Cardiac muscle cell (in vitro differentiated cells and primary cell): ENCODE measurements around the gene SLC30A9. TPM values are rescaled to one million over a fixed set of nuclear protein-coding genes. Genes with fewer than 3 reads are reported as not detected.

ENCODE experiments used
- DNase-seq, 2 donors: peaks; one replicate each; pipeline versions ENCODE4 v3.0.0 to v3.0.0-alpha.2; 2010 to 2017; ENCODE audit warnings: low read depth in 1 of 2, low spot score in 1 of 2
- H3K27ac ChIP-seq: fragments of 200-600 bp; sonication (generic); 2 replicates; pipeline ENCODE4 v1.5.1; 2016
- H3K27me3 ChIP-seq: fragments of 200-600 bp; sonication (generic); 2 replicates; pipeline ENCODE4 v1.6.0; 2016; ENCODE audit warnings: control low read depth
- H3K36me3 ChIP-seq: fragments of 200-600 bp; sonication (generic); 2 replicates; pipeline ENCODE4 v1.5.1; 2016; ENCODE audit warnings: control low read depth
- H3K4me1 ChIP-seq: fragments of 200-600 bp; sonication (generic); 2 replicates; pipeline ENCODE4 v1.8.1; 2017; ENCODE audit warnings: low read depth, mild to moderate bottlenecking, mixed run types
- H3K4me3 ChIP-seq: fragments of 200-600 bp; sonication (generic); 2 replicates; pipeline ENCODE4 v1.5.1; 2016; ENCODE audit warnings: mild to moderate bottlenecking
- H3K9me3 ChIP-seq: fragments of 200-600 bp; sonication (generic); 2 replicates; pipeline ENCODE4 v1.5.1; 2017; ENCODE audit warnings: low read depth, mild to moderate bottlenecking, control low read depth
- polyA plus RNA-seq: library from polyadenylated mRNA; unstranded; fragments of >200 nt; fragmentation: Nextera tagmentation; extraction: Ambion mirVana; gene quantifications from 2 replicates; pipeline ENCODE4 v1.2.1, GENCODE V29; 2016
- total RNA-seq: library from RNA; depleted of rRNA; stranded (reverse); fragments of >200 nt; gene quantifications from 2 replicates; pipeline ENCODE4 v1.2.3, GENCODE V29; 2016
- TF ChIP-seq, protein P1 (sequence below): IDR thresholded peaks from 2 replicates; pipeline ENCODE4 v1.5.1; 2012; ENCODE audit warnings: low read depth, mild to moderate bottlenecking, low read length

SLC30A9 gene
- total and polyA plus RNA-seq, 2 experiments from 2014 or later: 62.2 to 99.1 TPM

GRCh38 chr4:42050516-42051249, 60.4 kb downstream of the SLC30A9 start:
- TF ChIP-seq, protein P1, sequence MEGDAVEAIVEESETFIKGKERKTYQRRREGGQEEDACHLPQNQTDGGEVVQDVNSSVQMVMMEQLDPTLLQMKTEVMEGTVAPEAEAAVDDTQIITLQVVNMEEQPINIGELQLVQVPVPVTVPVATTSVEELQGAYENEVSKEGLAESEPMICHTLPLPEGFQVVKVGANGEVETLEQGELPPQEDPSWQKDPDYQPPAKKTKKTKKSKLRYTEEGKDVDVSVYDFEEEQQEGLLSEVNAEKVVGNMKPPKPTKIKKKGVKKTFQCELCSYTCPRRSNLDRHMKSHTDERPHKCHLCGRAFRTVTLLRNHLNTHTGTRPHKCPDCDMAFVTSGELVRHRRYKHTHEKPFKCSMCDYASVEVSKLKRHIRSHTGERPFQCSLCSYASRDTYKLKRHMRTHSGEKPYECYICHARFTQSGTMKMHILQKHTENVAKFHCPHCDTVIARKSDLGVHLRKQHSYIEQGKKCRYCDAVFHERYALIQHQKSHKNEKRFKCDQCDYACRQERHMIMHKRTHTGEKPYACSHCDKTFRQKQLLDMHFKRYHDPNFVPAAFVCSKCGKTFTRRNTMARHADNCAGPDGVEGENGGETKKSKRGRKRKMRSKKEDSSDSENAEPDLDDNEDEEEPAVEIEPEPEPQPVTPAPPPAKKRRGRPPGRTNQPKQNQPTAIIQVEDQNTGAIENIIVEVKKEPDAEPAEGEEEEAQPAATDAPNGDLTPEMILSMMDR: no peak
- Histone ChIP-seq H3K9me3 (no peaks in the 10 kb centered on the region), H3K4me3 (no peak overlapping the region), H3K36me3 (peaks cover 17% of the 10 kb centered on the region), H3K4me1 (no peaks in the 10 kb centered on the region), H3K27me3 (no peaks in the 10 kb centered on the region), H3K27ac (no peak overlapping the region)
- peak in 1 of 2 donors; percentile 5 for DNase-seq

- Histone ChIP-seq H3K4me1 (no peaks in the 10 kb centered on the region), H3K27ac (no peak overlapping the region), H3K27me3 (no peaks in the 10 kb centered on the region), H3K9me3 (no peaks in the 10 kb centered on the region), H3K4me3 (no peak overlapping the region), H3K36me3 (peaks cover 38% of the 10 kb centered on the region)
- DNase-seq: no peak
- TF ChIP-seq, protein P1: no peak
Measured at GRCh38 chr4:42066402-42066801, 76.1 kb downstream of the SLC30A9 start.

GRCh38 chr4:42067264-42067663, 76.9 kb downstream of the SLC30A9 start:
- H3K9me3 ChIP-seq: no peaks in the 10 kb centered on the region
- peaks cover 36% of the 10 kb centered on the region for H3K36me3 ChIP-seq
- H3K27me3 ChIP-seq: no peaks in the 10 kb centered on the region
- H3K4me1 ChIP-seq: no peaks in the 10 kb centered on the region
- TF ChIP-seq, protein P1: no peak
- no peak overlapping the region for H3K27ac ChIP-seq
- no peak for DNase-seq
- no peak overlapping the region for H3K4me3 ChIP-seq

- Histone ChIP-seq H3K36me3 (peaks cover 28% of the 10 kb centered on the region), H3K27me3 (no peaks in the 10 kb centered on the region), H3K4me1 (no peaks in the 10 kb centered on the region), H3K27ac (no peak overlapping the region), H3K4me3 (no peak overlapping the region), H3K9me3 (no peaks in the 10 kb centered on the region)
- DNase-seq: no peak
- TF ChIP-seq, protein P1: no peak
Measured at GRCh38 chr4:42070463-42070862, 80.1 kb downstream of the SLC30A9 start.

GRCh38 chr4:42074294-42074693, 84.0 kb downstream of the SLC30A9 start:
- no peaks in the 10 kb centered on the region for H3K9me3 ChIP-seq
- TF ChIP-seq, protein P1: no peak
- H3K36me3 ChIP-seq: peaks cover 21% of the 10 kb centered on the region
- H3K4me3 ChIP-seq: no peak overlapping the region
- H3K4me1 ChIP-seq: no peaks in the 10 kb centered on the region
- H3K27ac ChIP-seq: peak overlapping the region; percentile 30
- H3K27me3 ChIP-seq: no peaks in the 10 kb centered on the region
- DNase-seq: no peak
